ENCODE measurements around the gene ESPL1. TPM values are rescaled to one million over a fixed set of nuclear protein-coding genes. Genes with fewer than 3 reads are reported as not detected.

ESPL1 gene
- total and polyA plus RNA-seq, 2 donors (not counting 1 experiment from before 2014, with no cell fraction given), result 1.4 to 1.8 TPM

- H3K27ac ChIP-seq (ENCODE audit: insufficient read depth, low read length), result peak overlapping the region; percentile 95
- DNase-seq (ENCODE audit: low read depth in 2 of 2), result peak; percentile 67 to 80
- H3K9ac ChIP-seq (ENCODE audit: insufficient read depth, low read length), result peak overlapping the region; percentile 43
- H2AFZ ChIP-seq (ENCODE audit: low read length), result no peak overlapping the region
- H4K20me1 ChIP-seq (ENCODE audit: control insufficient read depth, extremely low read depth, insufficient read depth, low read length), result no peaks in the 10 kb centered on the region
- peaks cover 45% of the 10 kb centered on the region for H3K79me2 ChIP-seq (ENCODE audit: control insufficient read depth, insufficient read depth, low read length)
- TF ChIP-seq CTCF (conservative IDR thresholded peaks at IDR 0.05 in 1 of 2, IDR thresholded peaks at IDR 0.05 in 1 of 2; ENCODE audit: low read depth in 1 of 2, low read length in 2 of 2), result no peak
- no peak for TF ChIP-seq EZH2 (IDR thresholded peaks at IDR 0.05; ENCODE audit: low read length, missing control alignments)
- no peaks in the 10 kb centered on the region for H3K9me3 ChIP-seq (ENCODE audit: control insufficient read depth, insufficient read depth, low read depth, low read length)
- H3K4me1 ChIP-seq (ENCODE audit: control insufficient read depth, extremely low read depth, insufficient read depth, low read length), result peaks cover 20% of the 10 kb centered on the region
- peaks cover 4% of the 10 kb centered on the region for H3K36me3 ChIP-seq (ENCODE audit: control insufficient read depth, insufficient read depth, low read length)
- no peaks in the 10 kb centered on the region for H3K27me3 ChIP-seq (ENCODE audit: control insufficient read depth, insufficient read depth, low read length)
- H3K4me2 ChIP-seq (ENCODE audit: extremely low read depth, insufficient read depth, low read length), result peak overlapping the region; percentile 59
- H3K4me3 ChIP-seq (replicated peaks in 1 of 4; ENCODE audit: control extremely low read depth in 1 of 4, insufficient read depth in 1 of 4, low read depth in 3 of 4, low read length in 4 of 4), result no peak overlapping the region
Measured at GRCh38 chr12:53298164-53298563, 30.1 kb downstream of the ESPL1 start.

GRCh38 chr12:53299101-53299453 lies 31.0 kb downstream of the ESPL1 start:
- Histone ChIP-seq H3K27me3 (ENCODE audit: control insufficient read depth, insufficient read depth, low read length) (no peaks in the 10 kb centered on the region), H3K27ac (ENCODE audit: insufficient read depth, low read length) (peak overlapping the region; percentile 95), H3K36me3 (ENCODE audit: control insufficient read depth, insufficient read depth, low read length) (peaks cover 4% of the 10 kb centered on the region), H3K4me2 (ENCODE audit: extremely low read depth, insufficient read depth, low read length) (peak overlapping the region; percentile 87), H3K4me1 (ENCODE audit: control insufficient read depth, extremely low read depth, insufficient read depth, low read length) (peaks cover 20% of the 10 kb centered on the region), H2AFZ (ENCODE audit: low read length) (no peak overlapping the region), H4K20me1 (ENCODE audit: control insufficient read depth, extremely low read depth, insufficient read depth, low read length) (no peaks in the 10 kb centered on the region), H3K79me2 (ENCODE audit: control insufficient read depth, insufficient read depth, low read length) (peaks cover 45% of the 10 kb centered on the region), H3K9ac (ENCODE audit: insufficient read depth, low read length) (peak overlapping the region; percentile 86), H3K9me3 (ENCODE audit: control insufficient read depth, insufficient read depth, low read depth, low read length) (no peaks in the 10 kb centered on the region), H3K4me3 (replicated peaks in 1 of 4; ENCODE audit: control extremely low read depth in 1 of 4, insufficient read depth in 1 of 4, low read depth in 3 of 4, low read length in 4 of 4) (peak overlapping the region in 3 of 4 experiments; percentile 36 to 88 (median 78))
- DNase-seq (ENCODE audit: low read depth in 2 of 2), result peak; percentile 76 to 82
- no peak for TF ChIP-seq CTCF (conservative IDR thresholded peaks at IDR 0.05 in 1 of 2, IDR thresholded peaks at IDR 0.05 in 1 of 2; ENCODE audit: low read depth in 1 of 2, low read length in 2 of 2)
- no peak for TF ChIP-seq EZH2 (IDR thresholded peaks at IDR 0.05; ENCODE audit: low read length, missing control alignments)

- Histone ChIP-seq H4K20me1 (ENCODE audit: control insufficient read depth, extremely low read depth, insufficient read depth, low read length) (no peaks in the 10 kb centered on the region), H3K36me3 (ENCODE audit: control insufficient read depth, insufficient read depth, low read length) (peaks cover 4% of the 10 kb centered on the region), H3K27me3 (ENCODE audit: control insufficient read depth, insufficient read depth, low read length) (no peaks in the 10 kb centered on the region), H3K79me2 (ENCODE audit: control insufficient read depth, insufficient read depth, low read length) (peaks cover 45% of the 10 kb centered on the region), H3K27ac (ENCODE audit: insufficient read depth, low read length) (peak within 1 kb of the TSS; percentile 95), H3K4me3 (replicated peaks in 1 of 4; ENCODE audit: control extremely low read depth in 1 of 4, insufficient read depth in 1 of 4, low read depth in 3 of 4, low read length in 4 of 4) (peak within 1 kb of the TSS; percentile 36 to 88 (median 77)), H3K9ac (ENCODE audit: insufficient read depth, low read length) (peak within 1 kb of the TSS; percentile 86), H2AFZ (ENCODE audit: low read length) (peak within 1 kb of the TSS; percentile 7), H3K9me3 (ENCODE audit: control insufficient read depth, insufficient read depth, low read depth, low read length) (no peaks in the 10 kb centered on the region), H3K4me2 (ENCODE audit: extremely low read depth, insufficient read depth, low read length) (peak within 1 kb of the TSS; percentile 87), H3K4me1 (ENCODE audit: control insufficient read depth, extremely low read depth, insufficient read depth, low read length) (peaks cover 20% of the 10 kb centered on the region)
- peak; percentile 88 to 93 for DNase-seq (ENCODE audit: low read depth in 2 of 2)
- TF ChIP-seq EZH2 (IDR thresholded peaks at IDR 0.05; ENCODE audit: low read length, missing control alignments), result no peak
- peak; percentile 22 to 36 for TF ChIP-seq CTCF (conservative IDR thresholded peaks at IDR 0.05 in 1 of 2, IDR thresholded peaks at IDR 0.05 in 1 of 2; ENCODE audit: low read depth in 1 of 2, low read length in 2 of 2)
Measured at GRCh38 chr12:53299454-53300180, 31.5 kb downstream of the ESPL1 start, which contains the start of gene MYG1. Gene MYG1 (plus strand): TSS chr12:53299695. CDS start chr12:53299738, 43 bp downstream.

Measured in fibroblast of lung (primary cell).